Measurements from ENCODE around the gene OPA3.

- TF ChIP-seq POLR2A (IDR thresholded peaks at IDR 0.05) (no peak), CTCF (IDR thresholded peaks at IDR 0.05) (peak in 5 of 7 experiments; percentile 79 to 92 (median 90)), EP300 (IDR thresholded peaks at IDR 0.05) (no peak), POLR2AphosphoS5 (IDR thresholded peaks at IDR 0.05) (peak in 1 of 3 donors; percentile 74)
Measured at GRCh38 chr19:45485305-45486077, 99.1 kb downstream of the OPA3 start.

Data from stomach (tissue), 4 donors.